T-cell (primary cell): Measurements from ENCODE around the gene TXNRD2. TPM values are rescaled to one million over a fixed set of nuclear protein-coding genes. Genes with fewer than 3 reads are reported as not detected.
"Not testable (repeated sequence)": the region's sequence is repeated elsewhere in the genome, so short reads cannot be mapped to it uniquely, and the experiment has no call there.

ENCODE experiments used
- ATAC-seq, 4 experiments: fragments of 200-7000 bp in 3 of 4; fragments of 150-1000 bp in 1 of 4; cut with Tn5 transposase; replicated peaks in 1 of 4; 1 replicate in 3 of 4; 2 replicates in 1 of 4; pipeline ENCODE4 v1.10.0; 2021; ENCODE audit warnings: moderate library complexity in 3 of 4, mild to moderate bottlenecking in 2 of 4, moderate number of reproducible peaks in 1 of 4
- CTCF ChIA-PET, 2 donors: fragments of 300-600 bp; sonication (Branson Sonifier 250); formaldehyde crosslinking; loops; one replicate each; lab custom pipeline; 2022; ENCODE audit warnings: antibody characterized with exemption in 2 of 2; lab: Charles Lee
- POLR2A ChIA-PET, 2 donors: fragments of 300-600 bp; sonication (Branson Sonifier 250); formaldehyde crosslinking; loops; one replicate each; lab custom pipeline; 2022; ENCODE audit warnings: antibody characterized with exemption in 2 of 2; lab: Charles Lee
- DNase-seq, 35 experiments: peaks; one replicate each; pipeline versions ENCODE4 v3.0.0 to v3.0.0-alpha.2; 2013 to 2023
- H3K27ac ChIP-seq: one replicate; pipeline ENCODE4 v1.5.1; 2013; ENCODE audit warnings: low read length
- H3K27me3 ChIP-seq, 2 experiments: replicated peaks in 1 of 2; 1 replicate in 1 of 2; 2 replicates in 1 of 2; pipeline versions ENCODE4 v1.6.1 to v1.7.0; 2013; ENCODE audit warnings: low read length in 1 of 2, mixed read lengths in 1 of 2; ENCODE audit not compliant: control insufficient read depth in 2 of 2, insufficient read depth in 2 of 2; ENCODE audit errors: extremely low read depth in 1 of 2
- H3K36me3 ChIP-seq, 2 donors: 1 replicate in 1 of 2; 2 replicates in 1 of 2; pipeline versions ENCODE4 v1.6.1 to v1.7.0; 2013; ENCODE audit warnings: low read length in 1 of 2; ENCODE audit not compliant: control insufficient read depth in 2 of 2, insufficient read depth in 1 of 2; ENCODE audit errors: extremely low read depth in 1 of 2
- H3K4me1 ChIP-seq, 2 experiments: 1 replicate in 1 of 2; 2 replicates in 1 of 2; pipeline versions ENCODE4 v1.6.1 to v1.7.0; 2013; ENCODE audit warnings: low read length in 2 of 2, mixed read lengths in 1 of 2; ENCODE audit not compliant: insufficient read depth in 2 of 2, control insufficient read depth in 1 of 2; ENCODE audit errors: extremely low read depth in 1 of 2
- H3K4me3 ChIP-seq, 2 donors: 1 replicate in 1 of 2; 2 replicates in 1 of 2; pipeline versions ENCODE4 v1.5.1 to v1.7.0; 2013; ENCODE audit warnings: mild to moderate bottlenecking in 2 of 2, low read length in 1 of 2, moderate library complexity in 1 of 2; ENCODE audit not compliant: control insufficient read depth in 1 of 2; ENCODE audit errors: extremely low read depth in 1 of 2
- H3K9me3 ChIP-seq: 2 replicates; pipeline ENCODE4 v1.7.0; 2013
- H3K27ac Mint-ChIP-seq, 2 donors: one replicate each; pipeline ENCODE4 v1.8.0; 2020 to 2021; ENCODE audit warnings: mild to moderate bottlenecking in 2 of 2, mixed read lengths in 2 of 2
- H3K27me3 Mint-ChIP-seq, 2 donors: one replicate each; pipeline ENCODE4 v1.8.0; 2021 to 2022; ENCODE audit warnings: mixed read lengths in 2 of 2
- H3K36me3 Mint-ChIP-seq: one replicate; pipeline ENCODE4 v1.8.0; 2021; ENCODE audit warnings: mixed read lengths
- H3K4me1 Mint-ChIP-seq, 3 donors: one replicate each; pipeline ENCODE4 v1.8.0; 2020 to 2022; ENCODE audit warnings: mixed read lengths in 3 of 3, mild to moderate bottlenecking in 1 of 3
- H3K4me3 Mint-ChIP-seq, 3 donors: one replicate each; pipeline ENCODE4 v1.8.0; 2020 to 2022; ENCODE audit warnings: mild to moderate bottlenecking in 3 of 3, mixed read lengths in 3 of 3, moderate library complexity in 3 of 3
- H3K9me3 Mint-ChIP-seq, 3 donors: one replicate each; pipeline ENCODE4 v1.8.0; 2020 to 2022; ENCODE audit warnings: mixed read lengths in 3 of 3
- WGBS: methylation state at CpG from one replicate; pipeline ENCODE4 v1.1.5; 2013; ENCODE audit warnings: missing lambda C conversion rate; ENCODE audit not compliant: insufficient coverage; 5-methylcytosine and 5-hydroxymethylcytosine counted together
- total RNA-seq, 35 experiments: library from RNA in 6 of 35; stranded (reverse) in 6 of 35; fragments of 120-200 nt in 1 of 35; gene quantifications; one replicate each; pipeline versions ENCODE4 v1.2.1 to v1.2.4 and lab custom pipeline; 2013 to 2026

TXNRD2 gene
- total RNA-seq, 5 donors from 2014 or later (not counting 1 experiment from before 2014, with no cell fraction given), result 26.5 to 47.4 (median 28.7) TPM

GRCh38 chr22:19931514-19931913, 10.1 kb downstream of the TXNRD2 start:
- Mint-ChIP-seq H3K27ac (no peak overlapping the region), H3K9me3 (peaks cover 4 to 14% (median 12%) of the 10 kb centered on the region in 3 donors), H3K36me3 (peaks cover 18% of the 10 kb centered on the region), H3K4me1 (peaks cover 0 to 3% (median 2%) of the 10 kb centered on the region in 3 donors), H3K4me3 (no peak overlapping the region), H3K27me3 (no peaks in the 10 kb centered on the region)
- DNase-seq (no peak), ATAC-seq (no peak)
- Histone ChIP-seq H3K4me1 (no peaks in the 10 kb centered on the region), H3K27ac (no peak overlapping the region), H3K9me3 (no peaks in the 10 kb centered on the region), H3K36me3 (peaks cover 0 to 4% of the 10 kb centered on the region in 2 donors), H3K27me3 (no peaks in the 10 kb centered on the region), H3K4me3 (no peak overlapping the region)
- 91% methylated on average over 5 of the region's 8 CpGs for WGBS
- POLR2A ChIA-PET, result interaction anchor here in 1 of 2 donors (0.7 kb wide), 1 partner anchor 1017 kb away, joined by 13 read pairs; no protein-coding TSS in a partner anchor
- CTCF ChIA-PET, result no interaction called here

DNA sequence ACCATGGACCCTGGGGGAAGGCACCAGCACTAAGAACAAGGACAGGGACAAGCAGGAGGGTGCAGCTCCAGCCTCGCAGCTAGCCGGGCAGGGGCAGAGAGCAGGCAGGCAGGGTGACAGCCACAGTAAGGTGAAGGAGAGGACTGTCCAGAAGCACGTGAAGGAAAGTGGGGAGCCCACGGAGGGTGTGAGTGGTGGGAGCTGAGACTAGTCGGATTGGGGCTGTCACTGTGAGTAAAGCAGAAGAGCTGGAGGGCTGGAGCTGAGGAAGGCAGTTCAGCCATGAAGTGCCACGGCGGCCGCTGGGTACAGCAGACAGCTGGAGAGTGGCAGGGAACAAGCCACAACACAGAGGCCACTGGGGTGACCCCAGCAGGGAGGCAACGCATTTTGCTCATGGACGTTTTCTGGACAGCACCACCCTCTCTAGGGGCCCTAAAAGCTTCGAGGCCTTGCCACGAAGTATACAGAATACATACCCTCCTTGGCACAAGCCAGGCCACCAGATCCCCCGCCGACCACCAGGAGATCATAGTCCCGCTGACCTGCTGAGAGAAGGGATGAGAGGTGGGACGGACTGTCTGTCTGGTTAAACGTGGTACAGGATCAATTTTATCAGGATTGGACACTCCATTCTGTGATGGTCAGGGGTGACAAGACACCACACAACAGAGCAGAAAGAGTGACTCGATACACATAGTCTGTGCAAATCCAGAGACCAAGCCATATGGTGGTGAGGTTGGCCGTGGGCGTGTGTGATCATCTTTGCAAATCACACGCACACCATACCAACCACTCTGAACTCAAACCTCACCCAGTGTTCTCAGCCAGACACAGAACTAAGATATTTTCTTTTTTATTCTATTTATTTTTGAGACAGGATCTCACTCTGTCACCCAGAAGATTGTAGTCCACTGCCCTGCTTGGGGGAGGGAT, 10.8 kb downstream of the TXNRD2 start:
- H3K4me1 Mint-ChIP-seq, result peaks cover 0 to 3% (median 0%) of the 10 kb centered on the region in 3 donors
- POLR2A ChIA-PET, result interaction anchor here in 1 of 2 donors (0.6 kb wide), 1 partner anchor 244 kb away, joined by 4 read pairs; no protein-coding TSS in a partner anchor
- DNase-seq (no peak), ATAC-seq (no peak)
- Histone ChIP-seq H3K9me3 (no peaks in the 10 kb centered on the region), H3K4me1 (no peaks in the 10 kb centered on the region), H3K27ac (no peak overlapping the region), H3K27me3 (no peaks in the 10 kb centered on the region), H3K4me3 (no peak overlapping the region), H3K36me3 (peaks cover 0 to 4% of the 10 kb centered on the region in 2 donors)
- peaks cover 0 to 7% (median 7%) of the 10 kb centered on the region in 3 donors for H3K9me3 Mint-ChIP-seq
- H3K27me3 Mint-ChIP-seq, result no peaks in the 10 kb centered on the region
- H3K4me3 Mint-ChIP-seq, result no peak overlapping the region
- peaks cover 11% of the 10 kb centered on the region for H3K36me3 Mint-ChIP-seq
- WGBS, result 89% methylated on average over 10 of the region's 21 CpGs
- no peak overlapping the region for H3K27ac Mint-ChIP-seq
- CTCF ChIA-PET, result no interaction called here

- Mint-ChIP-seq H3K9me3 (no peaks in the 10 kb centered on the region), H3K27me3 (no peaks in the 10 kb centered on the region), H3K4me1 (peaks cover 0 to 3% (median 0%) of the 10 kb centered on the region in 3 donors), H3K4me3 (no peak overlapping the region), H3K27ac (no peak overlapping the region), H3K36me3 (peaks cover 4% of the 10 kb centered on the region)
- ATAC-seq (no peak), DNase-seq (no peak)
- H3K27me3 ChIP-seq, result no peaks in the 10 kb centered on the region
- 93% methylated on average over 16 of the region's 21 CpGs for WGBS
- no peaks in the 10 kb centered on the region for H3K9me3 ChIP-seq
- H3K27ac ChIP-seq, result no peak overlapping the region
- peaks cover 0 to 4% of the 10 kb centered on the region in 2 donors for H3K36me3 ChIP-seq
- ChIA-PET POLR2A (no interaction called here), CTCF (no interaction called here)
- no peaks in the 10 kb centered on the region for H3K4me1 ChIP-seq
- no peak overlapping the region for H3K4me3 ChIP-seq
Measured at GRCh38 chr22:19929586-19930550, 11.8 kb downstream of the TXNRD2 start.

GRCh38 chr22:19928207-19928606, 13.4 kb downstream of the TXNRD2 start:
- H3K9me3 Mint-ChIP-seq, result no peaks in the 10 kb centered on the region
- WGBS, result 95% methylated on average over 8 of the region's 11 CpGs

GRCh38 chr22:19927696-19928095, 13.9 kb downstream of the TXNRD2 start:
- Mint-ChIP-seq H3K36me3 (peaks cover 12% of the 10 kb centered on the region), H3K27ac (no peak overlapping the region), H3K9me3 (no peaks in the 10 kb centered on the region), H3K4me1 (peaks cover 0 to 6% (median 5%) of the 10 kb centered on the region in 3 donors), H3K4me3 (no peak overlapping the region), H3K27me3 (no peaks in the 10 kb centered on the region)
- no CpG with 5 or more reads among the region's 7 CpGs for WGBS
- ATAC-seq (no peak), DNase-seq (no peak)
- Histone ChIP-seq H3K27ac (no peak overlapping the region), H3K36me3 (peaks cover 0 to 7% of the 10 kb centered on the region in 2 donors), H3K27me3 (no peaks in the 10 kb centered on the region), H3K9me3 (no peaks in the 10 kb centered on the region), H3K4me3 (no peak overlapping the region), H3K4me1 (no peaks in the 10 kb centered on the region)
- CTCF ChIA-PET, result no interaction called here
- POLR2A ChIA-PET, result no interaction called here

More at GRCh38 chr22:19928207-19928606, 13.4 kb downstream of the TXNRD2 start:
- ChIA-PET POLR2A (no interaction called here), CTCF (no interaction called here)
- DNase-seq (no peak), ATAC-seq (no peak)
- peaks cover 12% of the 10 kb centered on the region for H3K36me3 Mint-ChIP-seq
- H3K4me3 ChIP-seq, result no peak overlapping the region
- no peak overlapping the region for H3K4me3 Mint-ChIP-seq
- no peaks in the 10 kb centered on the region for H3K4me1 ChIP-seq
- H3K27me3 Mint-ChIP-seq, result no peaks in the 10 kb centered on the region
- H3K36me3 ChIP-seq, result peaks cover 0 to 7% of the 10 kb centered on the region in 2 donors
- H3K27ac Mint-ChIP-seq, result no peak overlapping the region
- no peaks in the 10 kb centered on the region for H3K9me3 ChIP-seq
- H3K27me3 ChIP-seq, result no peaks in the 10 kb centered on the region
- H3K27ac ChIP-seq, result no peak overlapping the region
- H3K4me1 Mint-ChIP-seq, result peaks cover 0 to 6% (median 5%) of the 10 kb centered on the region in 3 donors

GRCh38 chr22:19926028-19926427, 15.6 kb downstream of the TXNRD2 start:
- H3K27me3 Mint-ChIP-seq, H3K27ac Mint-ChIP-seq, H3K36me3 ChIP-seq, DNase-seq, ATAC-seq, H3K4me1 ChIP-seq, H3K9me3 Mint-ChIP-seq, H3K27me3 ChIP-seq, H3K9me3 ChIP-seq, H3K4me3 Mint-ChIP-seq, H3K4me1 Mint-ChIP-seq, H3K4me3 ChIP-seq, H3K27ac ChIP-seq, CTCF ChIA-PET: not testable (repeated sequence)
- 100% methylated on average over 3 of the region's 11 CpGs for WGBS
- H3K36me3 Mint-ChIP-seq, result peaks cover 14% of the 10 kb centered on the region
- POLR2A ChIA-PET, result interaction anchor here in 1 of 2 donors (0.7 kb wide), 1 partner anchor 14 kb away, joined by 8 read pairs; no protein-coding TSS in a partner anchor
